Caco-2 (cell line): Measurements from ENCODE around the gene ARSB. TPM values are rescaled to one million over a fixed set of nuclear protein-coding genes. Genes with fewer than 3 reads are reported as not detected.

ENCODE experiments used
- BruUV-seq: library from RNA; stranded (reverse); fragments of 400-500 nt; replicated peaks from 2 replicates; lab custom pipeline; 2021; lab: Mats Ljungman, UMichigan
- CTCF ChIA-PET: fragments of 300-600 bp; sonication (Branson Sonifier 250); formaldehyde crosslinking; loops from one replicate; lab custom pipeline; 2022; ENCODE audit warnings: antibody characterized with exemption; lab: Charles Lee
- POLR2A ChIA-PET: fragments of 300-600 bp; sonication (Branson Sonifier 250); formaldehyde crosslinking; loops from one replicate; lab custom pipeline; 2022; ENCODE audit warnings: antibody characterized with exemption; lab: Charles Lee
- DNase-seq, 2 experiments: peaks; one replicate each; pipeline versions ENCODE4 v3.0.0 to v3.0.0-alpha.2; 2020 to 2022
- H3K27me3 ChIP-seq: replicated peaks from 2 replicates; pipeline ENCODE4 v1.6.0; 2011; ENCODE audit warnings: low read length; ENCODE audit not compliant: control insufficient read depth, insufficient read depth
- H3K36me3 ChIP-seq: 2 replicates; pipeline ENCODE4 v1.5.1; 2011; ENCODE audit warnings: low read length; ENCODE audit not compliant: control insufficient read depth, insufficient read depth
- H3K4me1 ChIP-seq: fragments of 250-450 bp; sonication (Bioruptor Pico); 2 replicates; pipeline ENCODE4 v1.5.1; 2020; ENCODE audit warnings: mild to moderate bottlenecking
- H3K4me3 ChIP-seq: 2 replicates; pipeline ENCODE4 v1.5.1; 2011; ENCODE audit warnings: low read depth, mild to moderate bottlenecking, control low read depth, low read length
- H3K9me3 ChIP-seq: fragments of 250-450 bp; sonication (Bioruptor Pico); 2 replicates; pipeline ENCODE4 v1.5.1; 2020; ENCODE audit warnings: mild to moderate bottlenecking, moderate library complexity
- H3K27ac Mint-ChIP-seq: one replicate; pipeline ENCODE4 v1.8.0; 2022; ENCODE audit warnings: mixed read lengths; ENCODE audit not compliant: unreplicated experiment
- H3K27me3 Mint-ChIP-seq: one replicate; pipeline ENCODE4 v1.8.0; 2022; ENCODE audit warnings: mixed read lengths; ENCODE audit not compliant: insufficient read depth, unreplicated experiment
- H3K36me3 Mint-ChIP-seq: one replicate; pipeline ENCODE4 v1.8.0; 2022; ENCODE audit warnings: mild to moderate bottlenecking, mixed read lengths; ENCODE audit not compliant: insufficient read depth, unreplicated experiment
- H3K4me1 Mint-ChIP-seq: one replicate; pipeline ENCODE4 v1.8.0; 2022; ENCODE audit warnings: low read depth, mixed read lengths; ENCODE audit not compliant: unreplicated experiment
- H3K4me3 Mint-ChIP-seq: one replicate; pipeline ENCODE4 v1.8.0; 2022; ENCODE audit warnings: mild to moderate bottlenecking, moderate library complexity, mixed read lengths; ENCODE audit not compliant: unreplicated experiment
- H3K9me3 Mint-ChIP-seq: one replicate; pipeline ENCODE4 v1.8.0; 2022; ENCODE audit warnings: mixed read lengths; ENCODE audit not compliant: unreplicated experiment
- CTCF ChIP-seq, 2 experiments: fragments of 200-600 bp in 1 of 2; IDR thresholded peaks; 1 replicate in 1 of 2; 2 replicates in 1 of 2; pipeline versions ENCODE4 v1.5.1 to v1.8.0; 2011 to 2022; ENCODE audit warnings: antibody characterized with exemption in 1 of 2, control low read depth in 1 of 2, inconsistent platforms in 1 of 2, low read depth in 1 of 2, low read length in 1 of 2, mild to moderate bottlenecking in 1 of 2, moderate library complexity in 1 of 2; ENCODE audit not compliant: insufficient read depth in 1 of 2, severe bottlenecking in 1 of 2, unreplicated experiment in 1 of 2
- intact Hi-C: fragments of 100-400 bp; cut with micrococcal nuclease; formaldehyde crosslinking; loops from one replicate; pipeline ENCODE4 v1.10.0; 2022; ENCODE audit not compliant: unreplicated experiment
- total RNA-seq: library from RNA; stranded (reverse); gene quantifications from 2 replicates; pipeline ENCODE4 v1.2.3, GENCODE V29; 2022

ARSB gene
- total RNA-seq, 1 experiment from 2014 or later: 17.4 TPM

GRCh38 chr5:78995521-78996007, 10.5 kb upstream of the ARSB start:
- Mint-ChIP-seq H3K36me3 (no peaks in the 10 kb centered on the region), H3K9me3 (no peaks in the 10 kb centered on the region), H3K27ac (no peak overlapping the region), H3K4me1 (no peaks in the 10 kb centered on the region), H3K27me3 (peaks cover 3% of the 10 kb centered on the region), H3K4me3 (no peak overlapping the region)
- TF ChIP-seq CTCF (IDR thresholded peaks at IDR 0.05; ENCODE audit: insufficient read depth in 1 of 2, low read depth in 1 of 2, low read length in 1 of 2, severe bottlenecking in 1 of 2, unreplicated experiment in 1 of 2): no peak
- no TSS peak for BruUV-seq
- Histone ChIP-seq H3K9me3 (no peaks in the 10 kb centered on the region), H3K27me3 (0 out of 2 replicates have a peak, but pooled peaks cover 1% of the 10 kb centered on the region), H3K36me3 (no peaks in the 10 kb centered on the region), H3K4me1 (no peaks in the 10 kb centered on the region), H3K4me3 (no peak overlapping the region)
- POLR2A ChIA-PET: no interaction called here
- CTCF ChIA-PET: no interaction called here
- intact Hi-C loops: no loop called here
- no peak for DNase-seq

- H3K27ac Mint-ChIP-seq: no peak overlapping the region
- no peak for DNase-seq
- no peaks in the 10 kb centered on the region for H3K9me3 Mint-ChIP-seq
- 0 out of 2 replicates have a peak, but pooled peaks cover 1% of the 10 kb centered on the region for H3K27me3 ChIP-seq
- H3K4me1 ChIP-seq: no peaks in the 10 kb centered on the region
- H3K4me3 Mint-ChIP-seq: no peak overlapping the region
- no TSS peak for BruUV-seq
- no peaks in the 10 kb centered on the region for H3K36me3 Mint-ChIP-seq
- H3K4me3 ChIP-seq: no peak overlapping the region
- no peak for TF ChIP-seq CTCF (IDR thresholded peaks at IDR 0.05; ENCODE audit: insufficient read depth in 1 of 2, low read depth in 1 of 2, low read length in 1 of 2, severe bottlenecking in 1 of 2, unreplicated experiment in 1 of 2)
- intact Hi-C loops: no loop called here
- H3K9me3 ChIP-seq: no peaks in the 10 kb centered on the region
- no peaks in the 10 kb centered on the region for H3K4me1 Mint-ChIP-seq
- ChIA-PET CTCF (no interaction called here), POLR2A (no interaction called here)
- peaks cover 5% of the 10 kb centered on the region for H3K27me3 Mint-ChIP-seq
- no peaks in the 10 kb centered on the region for H3K36me3 ChIP-seq
Measured at GRCh38 chr5:78993165-78993564, 8.1 kb upstream of the ARSB start.

- 0 out of 2 replicates have a peak, but pooled peaks cover 1% of the 10 kb centered on the region for H3K27me3 ChIP-seq
- CTCF ChIA-PET: no interaction called here
- no peak for TF ChIP-seq CTCF (IDR thresholded peaks at IDR 0.05; ENCODE audit: insufficient read depth in 1 of 2, low read depth in 1 of 2, low read length in 1 of 2, severe bottlenecking in 1 of 2, unreplicated experiment in 1 of 2)
- Mint-ChIP-seq H3K4me3 (no peak overlapping the region), H3K27ac (no peak overlapping the region), H3K36me3 (no peaks in the 10 kb centered on the region), H3K4me1 (no peaks in the 10 kb centered on the region), H3K9me3 (no peaks in the 10 kb centered on the region), H3K27me3 (peaks cover 5% of the 10 kb centered on the region)
- no peaks in the 10 kb centered on the region for H3K36me3 ChIP-seq
- H3K4me1 ChIP-seq: no peaks in the 10 kb centered on the region
- no peaks in the 10 kb centered on the region for H3K9me3 ChIP-seq
- no peak for DNase-seq
- H3K4me3 ChIP-seq: no peak overlapping the region
- intact Hi-C loops: no loop called here
- BruUV-seq: no TSS peak
- POLR2A ChIA-PET: no interaction called here
Measured at GRCh38 chr5:78992146-78992545, 7.0 kb upstream of the ARSB start.
